ENCODE results near the gene AK2. TPM values are rescaled to one million over a fixed set of nuclear protein-coding genes. Genes with fewer than 3 reads are reported as not detected.
"Not testable (repeated sequence)": the region's sequence is repeated elsewhere in the genome, so short reads cannot be mapped to it uniquely, and the experiment has no call there.

The AK2 gene
- total RNA-seq, 1 donor from 2014 or later: 134 TPM

GRCh38 chr1:33029921-33030320 lies 6.8 kb downstream of the AK2 start:
- Mint-ChIP-seq H3K27ac (ENCODE audit: unreplicated experiment) (no peak overlapping the region), H3K4me1 (peaks cover 26% of the 10 kb centered on the region), H3K36me3 (ENCODE audit: low read depth) (no peaks in the 10 kb centered on the region), H3K27me3 (ENCODE audit: low read depth) (no peaks in the 10 kb centered on the region), H3K4me3 (no peak overlapping the region), H3K9me3 (no peaks in the 10 kb centered on the region)
- DNase-seq (ENCODE audit: low read depth, low spot score): no peak
- no peak for TF ChIP-seq CTCF (conservative IDR thresholded peaks at IDR 0.05)

GRCh38 chr1:33029209-33029608 lies 7.5 kb downstream of the AK2 start:
- no peak overlapping the region for H3K4me3 Mint-ChIP-seq
- no peak for TF ChIP-seq CTCF (conservative IDR thresholded peaks at IDR 0.05)
- no peak for DNase-seq (ENCODE audit: low read depth, low spot score)
- H3K9me3 Mint-ChIP-seq: no peaks in the 10 kb centered on the region
- peaks cover 24% of the 10 kb centered on the region for H3K4me1 Mint-ChIP-seq
- H3K36me3 Mint-ChIP-seq (ENCODE audit: low read depth): no peaks in the 10 kb centered on the region
- H3K27ac Mint-ChIP-seq (ENCODE audit: unreplicated experiment): no peak overlapping the region
- no peaks in the 10 kb centered on the region for H3K27me3 Mint-ChIP-seq (ENCODE audit: low read depth)

- Mint-ChIP-seq H3K9me3 (no peaks in the 10 kb centered on the region), H3K27ac (ENCODE audit: unreplicated experiment) (no peak overlapping the region)
These were observed 10.9 kb downstream of the AK2 start for GRCh38 chr1:33025761-33026160.

GRCh38 chr1:33025180-33025569 lies 11.5 kb downstream of the AK2 start:
- peaks cover 12% of the 10 kb centered on the region for H3K4me1 Mint-ChIP-seq
- no peak overlapping the region for H3K27ac Mint-ChIP-seq (ENCODE audit: unreplicated experiment)
- no peaks in the 10 kb centered on the region for H3K9me3 Mint-ChIP-seq
- H3K27me3 Mint-ChIP-seq (ENCODE audit: low read depth): no peaks in the 10 kb centered on the region
- no peak for DNase-seq (ENCODE audit: low read depth, low spot score)
- H3K36me3 Mint-ChIP-seq (ENCODE audit: low read depth): peaks cover 12% of the 10 kb centered on the region
- no peak overlapping the region for H3K4me3 Mint-ChIP-seq
- TF ChIP-seq CTCF (conservative IDR thresholded peaks at IDR 0.05): no peak

More at GRCh38 chr1:33025761-33026160, 10.9 kb downstream of the AK2 start:
- Mint-ChIP-seq H3K27me3 (ENCODE audit: low read depth) (no peaks in the 10 kb centered on the region), H3K4me3 (no peak overlapping the region), H3K36me3 (ENCODE audit: low read depth) (peaks cover 12% of the 10 kb centered on the region), H3K4me1 (peaks cover 12% of the 10 kb centered on the region)
- no peak for TF ChIP-seq CTCF (conservative IDR thresholded peaks at IDR 0.05)
- no peak for DNase-seq (ENCODE audit: low read depth, low spot score)

- H3K9me3 Mint-ChIP-seq; DNase-seq (ENCODE audit: low read depth, low spot score); H3K27me3 Mint-ChIP-seq (ENCODE audit: low read depth); H3K27ac Mint-ChIP-seq (ENCODE audit: unreplicated experiment); H3K4me3 Mint-ChIP-seq: not testable (repeated sequence)
- Mint-ChIP-seq H3K36me3 (ENCODE audit: low read depth) (peaks cover 14% of the 10 kb centered on the region), H3K4me1 (peaks cover 12% of the 10 kb centered on the region)
These were observed 12.1 kb downstream of the AK2 start for GRCh38 chr1:33024430-33025179.

GRCh38 chr1:33022650-33023200 lies 14.0 kb downstream of the AK2 start:
- Mint-ChIP-seq H3K4me1 (peaks cover 9% of the 10 kb centered on the region), H3K9me3 (no peaks in the 10 kb centered on the region), H3K4me3 (no peak overlapping the region), H3K27ac (ENCODE audit: unreplicated experiment) (no peak overlapping the region), H3K27me3 (ENCODE audit: low read depth) (no peaks in the 10 kb centered on the region), H3K36me3 (ENCODE audit: low read depth) (peaks cover 20% of the 10 kb centered on the region)
- no peak for TF ChIP-seq CTCF (conservative IDR thresholded peaks at IDR 0.05)
- no peak for DNase-seq (ENCODE audit: low read depth, low spot score)

Data from neural crest cell (in vitro differentiated cells).